C4-2B (cell line): ENCODE data around the gene MRFAP1L1.

Source experiments
- CTCF ChIP-seq: fragments of 450-650 bp; conservative IDR thresholded peaks from 2 replicates; pipeline ENCODE4 v1.5.1; 2017; ENCODE audit warnings: mild to moderate bottlenecking
- ZFX ChIP-seq: fragments of 450-650 bp; IDR thresholded peaks from 2 replicates; pipeline ENCODE4 v1.6.1; 2017

- TF ChIP-seq CTCF (peak; percentile 73), ZFX (no peak)
Measured at GRCh38 chr4:6674500-6675149, 35.0 kb downstream of the MRFAP1L1 start.
